ENCODE results near the gene CCDC85A.

- TF ChIP-seq CTCF (conservative IDR thresholded peaks at IDR 0.05; ENCODE audit: low read depth in 2 of 2) (no peak), EZH2 (IDR thresholded peaks at IDR 0.05; ENCODE audit: low read depth, unreplicated experiment) (no peak)
Observed at GRCh38 chr2:56375251-56375650, 191.5 kb downstream of the CCDC85A start.

Data from GM23338 (cell line).